Caco-2 (cell line): ENCODE data around the gene RASIP1. TPM values are rescaled to one million over a fixed set of nuclear protein-coding genes. Genes with fewer than 3 reads are reported as not detected.
"Not testable (repeated sequence)": the region's sequence is repeated elsewhere in the genome, so short reads cannot be mapped to it uniquely, and the experiment has no call there.

Experiments
- BruUV-seq: library from RNA; stranded (reverse); fragments of 400-500 nt; replicated peaks from 2 replicates; lab custom pipeline; 2021; lab: Mats Ljungman, UMichigan
- CTCF ChIA-PET: fragments of 300-600 bp; sonication (Branson Sonifier 250); formaldehyde crosslinking; loops from one replicate; lab custom pipeline; 2022; ENCODE audit warnings: antibody characterized with exemption; lab: Charles Lee
- POLR2A ChIA-PET: fragments of 300-600 bp; sonication (Branson Sonifier 250); formaldehyde crosslinking; loops from one replicate; lab custom pipeline; 2022; ENCODE audit warnings: antibody characterized with exemption; lab: Charles Lee
- DNase-seq, 2 experiments: peaks; one replicate each; pipeline versions ENCODE4 v3.0.0 to v3.0.0-alpha.2; 2020 to 2022
- H3K27me3 ChIP-seq: replicated peaks from 2 replicates; pipeline ENCODE4 v1.6.0; 2011; ENCODE audit warnings: low read length; ENCODE audit not compliant: control insufficient read depth, insufficient read depth
- H3K36me3 ChIP-seq: 2 replicates; pipeline ENCODE4 v1.5.1; 2011; ENCODE audit warnings: low read length; ENCODE audit not compliant: control insufficient read depth, insufficient read depth
- H3K4me1 ChIP-seq: fragments of 250-450 bp; sonication (Bioruptor Pico); 2 replicates; pipeline ENCODE4 v1.5.1; 2020; ENCODE audit warnings: mild to moderate bottlenecking
- H3K4me3 ChIP-seq: 2 replicates; pipeline ENCODE4 v1.5.1; 2011; ENCODE audit warnings: low read depth, mild to moderate bottlenecking, control low read depth, low read length
- H3K9me3 ChIP-seq: fragments of 250-450 bp; sonication (Bioruptor Pico); 2 replicates; pipeline ENCODE4 v1.5.1; 2020; ENCODE audit warnings: mild to moderate bottlenecking, moderate library complexity
- H3K27ac Mint-ChIP-seq: one replicate; pipeline ENCODE4 v1.8.0; 2022; ENCODE audit warnings: mixed read lengths; ENCODE audit not compliant: unreplicated experiment
- H3K27me3 Mint-ChIP-seq: one replicate; pipeline ENCODE4 v1.8.0; 2022; ENCODE audit warnings: mixed read lengths; ENCODE audit not compliant: insufficient read depth, unreplicated experiment
- H3K36me3 Mint-ChIP-seq: one replicate; pipeline ENCODE4 v1.8.0; 2022; ENCODE audit warnings: mild to moderate bottlenecking, mixed read lengths; ENCODE audit not compliant: insufficient read depth, unreplicated experiment
- H3K4me1 Mint-ChIP-seq: one replicate; pipeline ENCODE4 v1.8.0; 2022; ENCODE audit warnings: low read depth, mixed read lengths; ENCODE audit not compliant: unreplicated experiment
- H3K4me3 Mint-ChIP-seq: one replicate; pipeline ENCODE4 v1.8.0; 2022; ENCODE audit warnings: mild to moderate bottlenecking, moderate library complexity, mixed read lengths; ENCODE audit not compliant: unreplicated experiment
- H3K9me3 Mint-ChIP-seq: one replicate; pipeline ENCODE4 v1.8.0; 2022; ENCODE audit warnings: mixed read lengths; ENCODE audit not compliant: unreplicated experiment
- intact Hi-C: fragments of 100-400 bp; cut with micrococcal nuclease; formaldehyde crosslinking; loops from one replicate; pipeline ENCODE4 v1.10.0; 2022; ENCODE audit not compliant: unreplicated experiment
- total RNA-seq: library from RNA; stranded (reverse); gene quantifications from 2 replicates; pipeline ENCODE4 v1.2.3, GENCODE V29; 2022
- TF ChIP-seq, protein P1 (sequence below), 2 experiments: fragments of 200-600 bp in 1 of 2; IDR thresholded peaks; 1 replicate in 1 of 2; 2 replicates in 1 of 2; pipeline versions ENCODE4 v1.5.1 to v1.8.0; 2011 to 2022; ENCODE audit warnings: antibody characterized with exemption in 1 of 2, control low read depth in 1 of 2, inconsistent platforms in 1 of 2, low read depth in 1 of 2, low read length in 1 of 2, mild to moderate bottlenecking in 1 of 2, moderate library complexity in 1 of 2; ENCODE audit not compliant: insufficient read depth in 1 of 2, severe bottlenecking in 1 of 2, unreplicated experiment in 1 of 2

Gene RASIP1
- total RNA-seq, 1 experiment from 2014 or later = 5.9 TPM

DNA sequence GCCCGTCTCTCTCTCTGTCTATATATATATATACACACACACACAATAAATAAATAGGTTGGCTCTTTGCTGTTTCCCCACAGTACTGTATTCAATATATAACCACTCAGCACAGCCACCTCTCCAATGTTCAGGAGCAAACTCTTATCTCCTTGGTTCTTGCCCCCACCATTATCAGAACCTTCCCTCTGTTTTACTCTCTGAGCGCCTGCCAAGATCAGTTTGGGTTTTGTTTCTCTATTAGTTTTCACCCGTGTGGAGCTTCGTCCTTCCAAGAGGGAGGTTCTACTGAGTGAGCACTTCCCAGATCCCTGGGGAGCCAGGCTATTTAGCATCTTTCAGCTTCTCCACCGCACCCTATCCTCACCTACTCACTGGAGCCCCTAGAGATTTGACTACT lies 25.4 kb upstream of the RASIP1 start:
- intact Hi-C loops, H3K4me1 Mint-ChIP-seq, H3K27me3 ChIP-seq, H3K36me3 Mint-ChIP-seq, CTCF ChIA-PET, BruUV-seq, DNase-seq, H3K4me3 ChIP-seq, H3K27me3 Mint-ChIP-seq, H3K4me3 Mint-ChIP-seq, H3K27ac Mint-ChIP-seq, POLR2A ChIA-PET, H3K36me3 ChIP-seq, H3K4me1 ChIP-seq, H3K9me3 ChIP-seq, H3K9me3 Mint-ChIP-seq: not testable (repeated sequence)

- H3K4me3 Mint-ChIP-seq = no peak overlapping the region
- no peak for DNase-seq
- peaks cover 3% of the 10 kb centered on the region for H3K36me3 Mint-ChIP-seq
- CTCF ChIA-PET = interaction anchor here (0.9 kb wide), 2 partner anchors 35 to 75 kb away, joined by 4 to 6 read pairs; no protein-coding TSS in a partner anchor
- BruUV-seq = no TSS peak
- Histone ChIP-seq H3K4me3 (no peak overlapping the region), H3K9me3 (no peaks in the 10 kb centered on the region), H3K4me1 (peaks cover 10% of the 10 kb centered on the region; the same call in 1 of the 2 replicates), H3K36me3 (no peaks in the 10 kb centered on the region), H3K27me3 (no peaks in the 10 kb centered on the region)
- TF ChIP-seq, protein P1, sequence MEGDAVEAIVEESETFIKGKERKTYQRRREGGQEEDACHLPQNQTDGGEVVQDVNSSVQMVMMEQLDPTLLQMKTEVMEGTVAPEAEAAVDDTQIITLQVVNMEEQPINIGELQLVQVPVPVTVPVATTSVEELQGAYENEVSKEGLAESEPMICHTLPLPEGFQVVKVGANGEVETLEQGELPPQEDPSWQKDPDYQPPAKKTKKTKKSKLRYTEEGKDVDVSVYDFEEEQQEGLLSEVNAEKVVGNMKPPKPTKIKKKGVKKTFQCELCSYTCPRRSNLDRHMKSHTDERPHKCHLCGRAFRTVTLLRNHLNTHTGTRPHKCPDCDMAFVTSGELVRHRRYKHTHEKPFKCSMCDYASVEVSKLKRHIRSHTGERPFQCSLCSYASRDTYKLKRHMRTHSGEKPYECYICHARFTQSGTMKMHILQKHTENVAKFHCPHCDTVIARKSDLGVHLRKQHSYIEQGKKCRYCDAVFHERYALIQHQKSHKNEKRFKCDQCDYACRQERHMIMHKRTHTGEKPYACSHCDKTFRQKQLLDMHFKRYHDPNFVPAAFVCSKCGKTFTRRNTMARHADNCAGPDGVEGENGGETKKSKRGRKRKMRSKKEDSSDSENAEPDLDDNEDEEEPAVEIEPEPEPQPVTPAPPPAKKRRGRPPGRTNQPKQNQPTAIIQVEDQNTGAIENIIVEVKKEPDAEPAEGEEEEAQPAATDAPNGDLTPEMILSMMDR (IDR thresholded peaks at IDR 0.05; ENCODE audit: insufficient read depth in 1 of 2, low read depth in 1 of 2, low read length in 1 of 2, severe bottlenecking in 1 of 2, unreplicated experiment in 1 of 2) = no peak
- no peak overlapping the region for H3K27ac Mint-ChIP-seq
- no peaks in the 10 kb centered on the region for H3K4me1 Mint-ChIP-seq
- intact Hi-C loops = no loop called here
- no peaks in the 10 kb centered on the region for H3K9me3 Mint-ChIP-seq
- POLR2A ChIA-PET = interaction anchor here (0.6 kb wide), 1 partner anchor 158 kb away, joined by 4 read pairs; no protein-coding TSS in a partner anchor
- no peaks in the 10 kb centered on the region for H3K27me3 Mint-ChIP-seq
Measured at GRCh38 chr19:48760504-48761205, 20.2 kb upstream of the RASIP1 start.

- H3K9me3 ChIP-seq = no peaks in the 10 kb centered on the region
- H3K4me1 ChIP-seq = peaks cover 35% of the 10 kb centered on the region
- no peaks in the 10 kb centered on the region for H3K36me3 ChIP-seq
- ChIA-PET CTCF (no interaction called here), POLR2A (no interaction called here)
- H3K36me3 Mint-ChIP-seq = peaks cover 21% of the 10 kb centered on the region
- intact Hi-C loops = no loop called here
- H3K4me3 Mint-ChIP-seq = no peak overlapping the region
- TF ChIP-seq, protein P1 (IDR thresholded peaks at IDR 0.05; ENCODE audit: insufficient read depth in 1 of 2, low read depth in 1 of 2, low read length in 1 of 2, severe bottlenecking in 1 of 2, unreplicated experiment in 1 of 2) = no peak
- H3K27ac Mint-ChIP-seq = no peak overlapping the region
- H3K27me3 Mint-ChIP-seq = no peaks in the 10 kb centered on the region
- DNase-seq = no peak
- peaks cover 23% of the 10 kb centered on the region for H3K4me1 Mint-ChIP-seq
- no TSS peak for BruUV-seq
- no peak overlapping the region for H3K4me3 ChIP-seq
- no peaks in the 10 kb centered on the region for H3K9me3 Mint-ChIP-seq
- no peaks in the 10 kb centered on the region for H3K27me3 ChIP-seq
Measured at GRCh38 chr19:48757741-48758144, 17.3 kb upstream of the RASIP1 start.
